HEK293T (cell line): ENCODE results near the gene TECPR1.

ENCODE experiments used
- ARNT ChIP-seq: fragments of 450-650 bp; IDR thresholded peaks from 2 replicates; pipeline ENCODE4 v1.6.1; 2017; ENCODE audit warnings: mild to moderate bottlenecking
- BHLHE40 ChIP-seq: fragments of 450-650 bp; IDR thresholded peaks from 2 replicates; pipeline ENCODE4 v1.6.1; 2016; ENCODE audit warnings: mild to moderate bottlenecking, moderate library complexity, borderline replicate concordance
- ELF4 ChIP-seq: fragments of 450-650 bp; IDR thresholded peaks from 2 replicates; pipeline ENCODE4 v1.6.1; 2017; ENCODE audit warnings: antibody characterized with exemption
- FOXK2 ChIP-seq: fragments of 450-650 bp; IDR thresholded peaks from 2 replicates; pipeline ENCODE4 v1.6.1; 2016; ENCODE audit warnings: mild to moderate bottlenecking
- HDGF ChIP-seq: fragments of 450-650 bp; IDR thresholded peaks from 2 replicates; pipeline ENCODE4 v1.6.1; 2017; ENCODE audit warnings: antibody characterized with exemption, borderline replicate concordance
- LEF1 ChIP-seq: fragments of 450-650 bp; IDR thresholded peaks from 2 replicates; pipeline ENCODE4 v1.6.1; 2017; ENCODE audit warnings: mild to moderate bottlenecking, borderline replicate concordance
- NFRKB ChIP-seq: fragments of 450-650 bp; IDR thresholded peaks from 2 replicates; pipeline ENCODE4 v1.6.1; 2016; ENCODE audit warnings: mild to moderate bottlenecking, moderate library complexity
- PKNOX1 ChIP-seq: fragments of 450-650 bp; IDR thresholded peaks from 2 replicates; pipeline ENCODE4 v1.6.1; 2016
- SP1 ChIP-seq: fragments of 450-650 bp; IDR thresholded peaks from 2 replicates; pipeline ENCODE4 v1.6.1; 2017
- SUZ12 ChIP-seq: fragments of 450-650 bp; IDR thresholded peaks from 2 replicates; pipeline ENCODE4 v1.6.1; 2016; ENCODE audit warnings: mild to moderate bottlenecking
- TARDBP ChIP-seq: fragments of 450-650 bp; IDR thresholded peaks from 2 replicates; pipeline ENCODE4 v1.6.1; 2016
- ZNF384 ChIP-seq: fragments of 450-650 bp; IDR thresholded peaks from 2 replicates; pipeline ENCODE4 v1.6.1; 2016

- TF ChIP-seq SUZ12 = no peak
- no peak for TF ChIP-seq SP1
- TF ChIP-seq PKNOX1 = no peak
- no peak for TF ChIP-seq TARDBP
- TF ChIP-seq FOXK2 = no peak
- TF ChIP-seq LEF1 = no peak
- TF ChIP-seq NFRKB = no peak
- TF ChIP-seq ARNT = no peak
- no peak for TF ChIP-seq BHLHE40
- no peak for TF ChIP-seq ELF4
- TF ChIP-seq ZNF384 = no peak
- TF ChIP-seq HDGF = no peak
Measured at GRCh38 chr7:98213296-98213887, 38.6 kb downstream of the TECPR1 start.
